HAP-1 (cell line): Measurements from ENCODE around the gene PICK1.
A peak's percentile ranks its signal among the peaks of the same experiment; 100 is the strongest.

ENCODE experiments used
- DNase-seq, 2 experiments: peaks; one replicate each; pipeline ENCODE4 v3.0.0-alpha.2; 2016 to 2020; ENCODE audit warnings: low spot score in 2 of 2
- H3K27me3 ChIP-seq: fragments of 250-450 bp; sonication (Bioruptor Pico); 2 replicates; pipeline ENCODE4 v1.5.1; 2020; ENCODE audit warnings: low read depth, mild to moderate bottlenecking, moderate library complexity
- H3K36me3 ChIP-seq: fragments of 250-450 bp; sonication (Bioruptor Pico); replicated peaks from 2 replicates; pipeline ENCODE4 v1.5.1; 2020; ENCODE audit warnings: mild to moderate bottlenecking
- H3K4me1 ChIP-seq: fragments of 250-450 bp; sonication (Bioruptor Pico); 2 replicates; pipeline ENCODE4 v1.5.1; 2020; ENCODE audit warnings: mild to moderate bottlenecking
- H3K4me3 ChIP-seq: fragments of 250-450 bp; sonication (Bioruptor Pico); 2 replicates; pipeline ENCODE4 v1.5.1; 2020; ENCODE audit warnings: mild to moderate bottlenecking, moderate library complexity
- H3K9me3 ChIP-seq: fragments of 250-450 bp; sonication (Bioruptor Pico); 2 replicates; pipeline ENCODE4 v1.5.1; 2020; ENCODE audit warnings: mild to moderate bottlenecking, moderate library complexity
- in situ Hi-C: fragments of 300-500 bp; cut with MboI; formaldehyde crosslinking; loops from 3 replicates; pipeline ENCODE4 v1.14.3; 2020; ENCODE audit warnings: low sequenced_read_pairs, inconsistent platforms, mixed read lengths

PICK1 gene

DNA sequence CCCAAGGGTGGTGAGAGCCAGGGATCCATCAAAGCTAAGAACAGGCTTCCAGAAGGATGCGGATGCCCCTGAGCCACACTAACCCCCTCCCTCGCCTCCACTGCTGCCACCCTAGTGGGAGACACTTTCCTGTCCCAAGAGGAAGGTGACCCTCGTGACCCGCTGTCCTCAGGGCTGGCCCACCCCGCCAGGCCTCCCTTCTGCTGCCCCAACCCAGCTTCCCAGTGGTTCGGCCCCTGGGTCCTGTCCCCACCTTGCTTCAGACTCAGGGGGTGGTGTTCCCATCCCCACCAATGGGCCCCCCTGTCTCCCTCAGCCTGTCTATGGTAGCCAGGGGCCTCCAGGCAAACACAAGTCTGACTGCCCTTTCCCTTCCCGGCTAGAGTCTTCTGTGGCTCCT is 6.5 kb upstream of the PICK1 start:
- in situ Hi-C loops: loop anchor here (5.0 kb wide), 1 partner anchor 522 kb away; the partner anchor contains the start of gene DMC1
- Histone ChIP-seq H3K9me3 (no peaks in the 10 kb centered on the region), H3K27me3 (peaks cover 5% of the 10 kb centered on the region; the same call in 1 of the 2 replicates), H3K4me1 (no peaks in the 10 kb centered on the region), H3K36me3 (no peaks in the 10 kb centered on the region), H3K4me3 (no peak overlapping the region)
- DNase-seq: no peak

DNA sequence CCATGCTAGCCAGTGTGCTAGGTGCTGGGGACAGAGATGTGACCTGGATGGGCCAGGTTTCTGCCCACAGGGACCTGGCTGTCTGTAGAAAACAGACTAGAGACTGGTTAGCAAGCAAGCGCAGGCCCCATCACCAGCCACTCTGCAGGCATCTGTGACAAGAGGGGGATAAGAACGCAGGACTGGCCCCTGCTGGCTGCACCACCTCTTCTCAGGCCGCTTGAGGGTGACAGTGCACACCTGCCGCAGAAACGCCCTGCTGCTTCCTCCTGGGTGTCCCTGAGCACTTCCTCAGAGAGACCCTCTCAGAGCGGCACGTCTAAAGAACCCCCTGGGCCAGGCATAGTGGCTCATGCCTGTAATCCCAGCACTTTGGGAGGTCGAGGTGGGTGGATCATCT is 5.9 kb upstream of the PICK1 start:
- H3K9me3 ChIP-seq: no peaks in the 10 kb centered on the region
- DNase-seq: no peak
- no peaks in the 10 kb centered on the region for H3K36me3 ChIP-seq
- no peaks in the 10 kb centered on the region for H3K4me1 ChIP-seq
- H3K4me3 ChIP-seq: no peak overlapping the region
- peaks cover 5% of the 10 kb centered on the region; the same call in 1 of the 2 replicates for H3K27me3 ChIP-seq
- in situ Hi-C loops: loop anchor here (5.0 kb wide), 1 partner anchor 521 kb away; the partner anchor contains the start of gene DMC1

DNA sequence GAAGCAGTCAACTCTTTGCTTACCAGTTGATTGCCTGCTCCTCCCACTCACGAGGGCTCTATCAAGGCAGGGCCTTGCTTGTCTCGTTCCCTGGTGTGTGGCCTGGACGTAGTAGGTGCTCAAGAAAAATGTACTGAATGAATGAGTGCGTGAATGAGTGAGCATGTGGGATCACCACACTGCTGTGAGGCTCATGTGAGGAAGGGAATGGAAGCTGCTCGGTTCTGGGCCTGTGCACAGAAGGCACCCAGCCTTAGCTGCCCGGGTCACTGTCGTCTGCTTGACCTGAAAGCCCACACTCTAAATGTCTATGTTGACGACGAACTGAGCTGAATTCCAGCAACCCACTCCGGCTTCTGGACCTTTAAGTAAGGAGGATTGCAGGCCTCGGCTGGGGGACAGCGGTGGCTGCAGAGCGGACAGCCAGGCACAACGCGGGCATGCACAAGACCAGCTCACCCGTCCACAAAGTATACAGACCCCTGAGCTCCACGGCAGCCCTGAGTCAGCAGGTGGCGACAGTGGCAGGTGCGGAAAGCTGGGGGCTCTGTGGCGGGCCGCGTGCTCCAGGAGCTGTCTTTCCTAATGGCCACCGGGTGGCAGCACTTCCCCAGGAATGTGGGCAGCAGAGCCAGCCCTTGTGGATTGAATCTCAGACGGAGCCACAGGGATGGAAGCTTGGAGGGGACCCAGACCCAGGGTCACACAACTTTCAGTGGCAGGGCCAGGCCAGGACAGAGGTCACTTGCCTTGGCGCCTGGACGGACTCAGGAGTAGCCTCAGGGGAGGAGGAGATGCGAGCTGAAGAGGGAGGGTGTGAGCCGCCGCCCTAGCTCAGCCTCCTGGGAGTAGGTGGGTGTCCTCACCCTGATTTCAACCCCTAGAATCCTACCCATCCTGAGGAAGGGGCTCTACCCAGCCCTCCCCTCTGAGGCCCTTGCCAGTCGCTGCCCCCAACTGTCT is 5.0 kb upstream of the PICK1 start:
- H3K36me3 ChIP-seq: no peaks in the 10 kb centered on the region
- no peaks in the 10 kb centered on the region for H3K9me3 ChIP-seq
- H3K4me3 ChIP-seq: no peak overlapping the region
- DNase-seq: peak; percentile 83 to 91
- H3K4me1 ChIP-seq: no peaks in the 10 kb centered on the region; the same call in 1 of the 2 replicates
- in situ Hi-C loops: loop anchor here (5.0 kb wide), 1 partner anchor 520 kb away; the partner anchor contains the start of gene DMC1
- H3K27me3 ChIP-seq: peaks cover 5% of the 10 kb centered on the region; the same call in 1 of the 2 replicates

DNA sequence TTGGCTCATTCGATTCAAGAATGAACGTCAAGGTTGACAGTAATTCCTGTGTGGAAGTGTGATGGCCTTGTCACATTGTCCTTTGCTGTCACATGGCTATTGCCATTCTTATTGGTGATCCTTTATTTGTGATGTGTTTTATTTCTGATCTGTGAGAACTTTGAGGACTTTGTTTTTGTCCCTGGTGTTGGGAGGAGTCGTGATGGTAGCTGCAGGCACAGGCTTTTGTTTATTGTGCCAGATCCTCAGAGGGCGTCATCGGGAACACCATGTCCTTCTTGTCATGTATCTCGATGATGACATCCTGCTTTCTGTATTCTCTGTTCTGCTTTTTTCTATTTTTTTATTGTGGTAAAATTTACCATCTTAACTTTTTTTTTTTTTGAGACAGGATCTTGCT is 5.6 kb downstream of the PICK1 start:
- in situ Hi-C loops: no loop called here
- DNase-seq: no peak
- Histone ChIP-seq H3K36me3 (peaks cover 19% of the 10 kb centered on the region), H3K27me3 (no peaks in the 10 kb centered on the region), H3K4me3 (no peak overlapping the region), H3K9me3 (no peaks in the 10 kb centered on the region), H3K4me1 (peaks cover 4% of the 10 kb centered on the region; the same call in 1 of the 2 replicates)

DNA sequence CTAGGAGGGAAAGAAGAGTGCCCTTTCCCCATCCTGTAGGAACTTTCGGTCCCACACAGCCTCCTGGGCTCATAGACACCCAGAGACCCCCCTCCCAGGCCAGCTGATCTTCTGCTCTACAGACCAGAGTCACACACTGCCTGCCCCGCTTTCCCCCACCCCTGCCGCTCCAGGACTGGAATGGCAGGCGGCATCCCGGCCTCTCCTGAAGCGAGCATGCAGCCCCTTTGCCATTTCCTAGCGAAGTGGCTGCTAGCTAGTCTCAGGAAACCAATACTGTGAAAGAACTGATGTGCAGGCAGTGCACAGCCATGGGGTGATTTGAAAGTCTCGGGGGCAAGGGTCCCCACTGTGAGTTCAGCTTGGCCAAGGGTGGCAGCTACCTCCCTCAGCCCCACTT is 8.3 kb downstream of the PICK1 start:
- DNase-seq: no peak
- H3K27me3 ChIP-seq: no peaks in the 10 kb centered on the region
- H3K4me3 ChIP-seq: no peak overlapping the region
- H3K9me3 ChIP-seq: no peaks in the 10 kb centered on the region
- peaks cover 22% of the 10 kb centered on the region for H3K36me3 ChIP-seq
- no peaks in the 10 kb centered on the region for H3K4me1 ChIP-seq
- in situ Hi-C loops: no loop called here

DNA sequence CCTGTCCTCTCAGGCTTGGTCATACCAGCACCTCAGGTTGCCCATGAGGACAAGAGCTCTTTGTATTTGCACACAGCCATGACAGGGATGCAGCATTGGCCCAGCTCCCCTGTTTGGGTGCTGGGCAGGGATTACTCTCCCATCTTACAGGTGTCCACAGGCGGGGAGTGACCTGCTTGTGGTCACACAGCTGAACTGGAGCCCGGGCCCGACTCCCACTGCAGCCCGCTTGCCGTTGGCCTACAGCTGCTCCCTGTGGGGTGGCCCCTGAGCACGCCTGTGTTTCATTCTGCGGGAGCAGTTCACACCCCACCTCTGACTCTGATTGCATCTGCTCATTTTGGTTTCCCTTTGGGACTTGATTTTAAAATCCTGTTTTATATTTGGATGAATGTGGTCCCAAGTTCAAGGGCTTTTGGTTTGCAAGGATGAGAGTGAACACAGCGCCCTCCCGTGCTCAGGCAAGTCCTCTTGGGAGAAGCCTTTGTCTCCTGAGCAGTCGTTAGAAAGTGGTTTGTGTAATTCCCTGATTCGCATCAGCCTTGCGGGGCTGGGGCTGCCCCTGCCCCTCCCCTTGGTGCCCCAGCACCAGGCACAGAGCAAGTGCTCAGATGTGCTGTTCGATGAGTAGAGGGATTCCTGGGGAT is 9.3 kb downstream of the PICK1 start:
- H3K36me3 ChIP-seq: peaks cover 24% of the 10 kb centered on the region
- no peak overlapping the region for H3K4me3 ChIP-seq
- in situ Hi-C loops: no loop called here

DNA sequence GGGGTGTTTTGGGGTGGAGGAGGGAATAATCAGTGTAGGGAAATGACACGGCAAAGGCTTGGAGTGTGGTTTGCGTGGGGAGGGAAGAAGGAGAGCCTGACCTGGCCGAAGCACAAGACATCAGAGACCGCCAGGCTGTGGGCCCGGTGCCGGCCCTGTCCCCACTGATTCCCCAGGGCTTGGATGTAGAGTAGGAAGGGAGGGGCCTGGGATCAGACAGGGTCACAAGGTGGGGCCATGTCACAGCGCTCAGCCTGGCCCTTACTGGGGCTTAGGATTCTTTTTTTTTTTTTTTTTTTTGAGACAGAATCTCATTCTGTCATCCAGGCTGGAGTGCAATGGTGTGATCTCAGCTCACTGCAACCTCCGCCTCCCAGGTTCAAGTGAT is 9.8 kb downstream of the PICK1 start:
- H3K9me3 ChIP-seq: no peaks in the 10 kb centered on the region
- in situ Hi-C loops: no loop called here
- H3K4me3 ChIP-seq: no peak overlapping the region
- H3K36me3 ChIP-seq: peaks cover 27% of the 10 kb centered on the region
- no peaks in the 10 kb centered on the region for H3K4me1 ChIP-seq
- H3K27me3 ChIP-seq: no peaks in the 10 kb centered on the region
- no peak for DNase-seq

More for the DNA sequence above, 9.3 kb downstream of the PICK1 start:
- Histone ChIP-seq H3K9me3 (no peaks in the 10 kb centered on the region), H3K4me1 (no peaks in the 10 kb centered on the region), H3K27me3 (no peaks in the 10 kb centered on the region)
- DNase-seq: no peak

DNA sequence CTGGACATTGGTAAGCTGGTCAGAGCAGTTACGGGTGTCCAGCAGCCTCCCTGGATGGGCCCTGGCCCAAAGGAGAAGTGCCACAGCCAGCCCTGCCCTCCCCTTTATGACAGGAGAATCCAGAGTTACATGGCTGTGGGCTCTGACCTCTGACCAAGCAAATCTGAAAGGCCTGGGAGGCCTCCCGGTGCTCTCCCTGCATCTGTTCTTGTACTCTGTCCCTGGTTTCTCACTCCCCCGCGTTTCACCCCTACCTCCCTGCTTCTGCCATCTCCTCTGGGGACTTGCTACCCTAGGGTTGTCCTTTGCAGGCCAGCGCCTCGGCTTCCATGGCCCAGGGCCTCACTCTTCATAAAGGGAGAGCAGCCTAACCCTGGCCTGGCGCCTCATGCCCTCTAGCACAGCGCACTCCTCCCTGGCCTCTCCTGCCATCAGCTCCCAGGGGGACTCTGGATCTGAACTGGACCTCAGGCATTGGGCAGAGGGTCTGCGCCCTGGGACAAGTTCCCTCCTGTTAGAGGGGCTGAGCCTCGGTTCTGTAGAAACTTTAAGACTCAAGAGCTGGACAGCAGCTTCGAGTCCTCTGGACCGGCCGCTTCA is 10.7 kb downstream of the PICK1 start:
- no peaks in the 10 kb centered on the region for H3K4me1 ChIP-seq
- DNase-seq: no peak
- H3K9me3 ChIP-seq: no peaks in the 10 kb centered on the region
- in situ Hi-C loops: no loop called here
- no peaks in the 10 kb centered on the region for H3K27me3 ChIP-seq
- no peak overlapping the region for H3K4me3 ChIP-seq
- H3K36me3 ChIP-seq: peaks cover 27% of the 10 kb centered on the region

DNA sequence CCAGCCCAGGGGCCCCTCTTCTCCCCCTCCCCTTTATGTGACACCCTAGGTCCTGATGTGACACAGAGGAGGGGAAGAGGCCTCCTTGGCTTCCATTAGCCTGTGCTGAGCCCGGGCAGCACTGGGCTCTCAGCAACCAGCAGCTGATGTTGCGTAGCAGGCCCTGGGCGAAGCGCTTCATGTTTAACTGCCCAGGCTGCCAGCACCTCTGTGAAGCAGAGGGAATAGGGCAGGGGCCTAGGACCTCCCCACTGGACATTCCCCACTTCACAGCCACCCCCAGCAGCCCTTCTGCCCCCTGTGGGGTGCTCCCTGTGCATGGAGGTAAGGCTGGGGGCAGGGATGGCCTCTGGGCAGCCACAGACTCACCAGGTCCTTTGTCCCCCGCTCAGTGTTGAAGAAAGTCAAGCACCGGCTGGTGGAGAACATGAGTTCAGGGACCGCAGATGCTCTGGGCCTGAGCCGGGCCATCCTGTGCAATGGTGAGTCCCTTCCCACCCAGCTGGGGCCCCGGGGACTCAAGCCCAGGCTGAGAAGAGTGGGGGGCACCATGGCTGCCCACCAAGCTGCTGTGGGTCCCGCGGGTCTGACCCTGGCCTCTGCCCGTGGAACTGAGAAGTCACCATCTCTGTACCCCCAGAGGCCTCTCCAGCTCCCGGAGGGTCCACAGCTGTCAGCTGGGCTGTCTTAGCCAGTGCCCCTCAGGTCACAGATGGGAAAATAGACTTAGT is 11.6 kb downstream of the PICK1 start:
- no peak for DNase-seq
- Histone ChIP-seq H3K9me3 (no peaks in the 10 kb centered on the region), H3K4me1 (no peaks in the 10 kb centered on the region), H3K36me3 (peaks cover 27% of the 10 kb centered on the region), H3K27me3 (no peaks in the 10 kb centered on the region), H3K4me3 (no peak overlapping the region)
- in situ Hi-C loops: no loop called here

DNA sequence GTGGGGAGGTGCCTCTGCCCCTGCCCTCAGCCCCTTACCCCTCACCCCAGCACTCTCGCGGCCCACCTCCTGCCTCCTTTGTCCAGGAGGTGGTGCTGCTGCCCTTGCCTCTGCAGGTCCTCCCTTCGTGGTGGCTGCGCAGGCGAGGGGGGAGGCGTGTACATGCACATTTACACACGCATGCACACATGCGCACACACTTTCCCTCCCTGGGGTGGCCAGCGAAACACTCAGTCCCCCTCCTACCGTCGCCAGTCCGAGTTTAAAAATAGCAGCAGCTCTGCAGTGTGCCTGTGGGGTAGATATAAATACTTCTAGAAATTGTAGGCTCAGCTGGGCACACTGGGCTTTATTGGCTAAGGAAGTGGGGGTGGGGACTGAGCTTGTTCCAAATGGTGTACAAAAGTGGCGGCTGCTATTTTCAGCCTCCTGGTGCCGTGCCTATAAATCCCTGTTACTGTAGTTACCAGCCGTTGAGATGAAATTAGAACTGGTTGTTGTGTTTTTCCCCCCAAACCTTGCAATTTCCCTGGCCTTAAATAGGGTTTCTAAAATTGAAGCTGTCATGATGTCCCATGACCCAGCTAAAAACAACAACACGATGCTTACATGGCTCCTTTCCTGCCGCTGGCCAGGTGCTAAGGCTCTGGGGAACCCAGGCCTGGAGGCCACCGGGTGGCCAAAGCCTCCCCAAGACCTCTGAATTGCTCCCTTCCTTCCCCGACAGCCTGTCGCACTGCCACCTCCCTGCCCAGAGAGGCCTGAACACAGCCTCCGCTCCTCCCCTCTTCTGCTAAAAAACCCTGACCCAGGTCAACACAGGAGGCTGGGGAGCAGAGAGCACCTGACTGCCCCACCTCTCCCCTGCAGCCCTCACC is 12.4 kb downstream of the PICK1 start:
- DNase-seq: peak in 1 of 2 experiments; percentile 46
- Histone ChIP-seq H3K9me3 (no peaks in the 10 kb centered on the region), H3K4me1 (no peaks in the 10 kb centered on the region), H3K36me3 (peaks cover 27% of the 10 kb centered on the region), H3K4me3 (no peak overlapping the region), H3K27me3 (no peaks in the 10 kb centered on the region)
- in situ Hi-C loops: no loop called here

DNA sequence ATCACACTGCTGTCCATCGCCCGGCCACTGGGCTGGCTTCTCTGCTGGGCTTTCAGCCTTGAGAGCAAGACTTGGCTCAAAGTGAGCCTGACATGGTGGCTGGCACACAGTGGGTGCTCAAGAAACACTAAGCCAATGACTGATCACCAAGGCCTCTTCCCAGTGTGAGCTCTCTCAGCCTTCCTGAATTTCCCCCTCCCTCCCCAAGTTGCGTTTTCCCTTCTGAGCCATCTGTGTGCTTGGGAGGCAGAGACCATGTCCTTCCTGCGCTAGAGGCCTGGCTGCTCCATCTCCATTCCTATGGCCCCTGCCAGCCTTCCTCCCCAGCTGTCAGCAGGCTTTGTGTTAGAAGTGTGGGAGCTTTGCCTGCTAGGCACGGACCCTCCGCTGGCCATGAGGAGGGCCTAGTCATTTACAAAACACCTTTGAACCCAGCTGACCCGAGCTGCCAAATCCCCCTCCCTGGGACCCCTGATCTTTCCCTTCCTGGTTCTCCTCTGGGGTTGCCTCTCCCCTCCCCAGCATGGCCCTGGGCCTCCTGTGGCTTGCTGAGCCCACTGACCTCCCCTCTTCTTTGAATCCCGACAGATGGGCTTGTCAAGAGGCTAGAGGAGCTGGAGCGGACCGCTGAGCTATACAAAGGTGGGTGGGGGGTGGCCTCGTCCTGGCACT is 13.2 kb downstream of the PICK1 start:
- in situ Hi-C loops: no loop called here
- H3K36me3 ChIP-seq: peaks cover 24% of the 10 kb centered on the region

More for the DNA sequence above, 13.2 kb downstream of the PICK1 start:
- Histone ChIP-seq H3K4me1 (no peaks in the 10 kb centered on the region), H3K27me3 (no peaks in the 10 kb centered on the region), H3K9me3 (no peaks in the 10 kb centered on the region), H3K4me3 (no peak overlapping the region)
- DNase-seq: no peak
